Gastroesophageal sphincter (tissue), 4 donors: Measurements from ENCODE around the gene GPR15LG. TPM values are rescaled to one million over a fixed set of nuclear protein-coding genes. Genes with fewer than 3 reads are reported as not detected.

Experiments
- ATAC-seq: fragments of 150-250 bp; one replicate; pipeline ENCODE4 v1.9.1; 2016; ENCODE audit warnings: mild to moderate bottlenecking, moderate library complexity
- H3K27ac ChIP-seq, 4 donors: fragments of 200-600 bp; sonication (generic) in 3 of 4; 1 replicate in 3 of 4; 2 replicates in 1 of 4; pipeline ENCODE4 v1.5.1; 2016 to 2019
- H3K27me3 ChIP-seq: fragments of 200-600 bp; sonication (generic); one replicate; pipeline ENCODE4 v1.5.1; 2019
- H3K36me3 ChIP-seq, 2 donors: fragments of 200-600 bp; sonication (generic); one replicate each; pipeline ENCODE4 v1.5.1; 2019; ENCODE audit warnings: control low read depth in 1 of 2
- H3K4me1 ChIP-seq, 3 donors: fragments of 200-600 bp; sonication (generic); 1 replicate in 2 of 3; 2 replicates in 1 of 3; pipeline ENCODE4 v1.5.1; 2016 to 2019; ENCODE audit warnings: control low read depth in 2 of 3
- H3K4me3 ChIP-seq, 2 donors: fragments of 200-600 bp; sonication (generic); one replicate each; pipeline ENCODE4 v1.5.1; 2019; ENCODE audit warnings: mild to moderate bottlenecking in 1 of 2, moderate library complexity in 1 of 2
- H3K9me3 ChIP-seq, 3 donors: fragments of 200-600 bp; sonication (generic); one replicate each; pipeline ENCODE4 v1.5.1; 2017 to 2019; ENCODE audit warnings: control low read depth in 2 of 3
- CTCF ChIP-seq, 4 experiments: fragments of 200-600 bp in 2 of 4; fragments of 450-650 bp in 2 of 4; sonication (generic) in 1 of 4; IDR thresholded peaks; one replicate each; pipeline ENCODE4 v1.5.1; 2017 to 2019; ENCODE audit warnings: antibody characterized with exemption in 4 of 4, mild to moderate bottlenecking in 2 of 4, moderate library complexity in 2 of 4
- EP300 ChIP-seq: sonication (generic); formaldehyde crosslinking; IDR thresholded peaks from one replicate; pipeline ENCODE4 v1.6.1; 2017; ENCODE audit warnings: antibody characterized with exemption, mild to moderate bottlenecking
- POLR2A ChIP-seq, 2 donors: fragments of 450-650 bp; IDR thresholded peaks; one replicate each; pipeline ENCODE4 v1.6.1; 2017; ENCODE audit warnings: antibody characterized with exemption in 2 of 2, mild to moderate bottlenecking in 2 of 2, moderate library complexity in 1 of 2
- POLR2AphosphoS5 ChIP-seq: sonication (generic); formaldehyde crosslinking; IDR thresholded peaks from one replicate; pipeline ENCODE4 v1.6.1; 2017; ENCODE audit warnings: antibody characterized with exemption
- WGBS, 2 donors: methylation state at CpG; one replicate each; pipeline ENCODE4 v1.1.5; 2018; ENCODE audit warnings: low coverage in 1 of 2; 5-methylcytosine and 5-hydroxymethylcytosine counted together
- total RNA-seq, 4 donors: library from RNA; depleted of rRNA; stranded (reverse); fragments of >200 nt; gene quantifications; one replicate each; pipeline ENCODE4 v1.1.0, GENCODE V29; 2016

GPR15LG gene
- total RNA-seq, 4 donors from 2014 or later, result 1.2 to 10.1 TPM; not detected in 2

DNA sequence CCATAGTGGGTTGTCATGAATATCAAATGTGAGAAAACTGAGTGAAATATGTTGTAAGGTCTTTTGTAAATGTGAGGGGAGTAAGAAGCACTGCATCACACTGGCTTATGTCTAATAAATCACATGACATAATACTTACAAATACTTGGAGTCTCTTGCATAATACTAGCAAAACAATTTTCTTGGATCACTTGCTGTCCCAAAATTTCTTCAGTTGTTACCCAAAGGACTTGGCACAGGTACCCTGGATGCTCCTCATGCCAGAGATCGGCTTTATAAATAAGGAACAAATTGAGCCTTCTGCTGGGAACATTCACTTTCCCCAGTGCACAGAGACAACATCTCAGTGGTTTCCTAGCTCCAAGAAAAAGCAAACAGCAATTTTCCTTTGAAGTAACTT is 56.8 kb downstream of the GPR15LG start:
- H3K27me3 ChIP-seq, result peaks cover 17% of the 10 kb centered on the region
- TF ChIP-seq POLR2A (IDR thresholded peaks at IDR 0.05), result no peak
- TF ChIP-seq POLR2AphosphoS5, result peak; percentile 32
- peak; percentile 73 for ATAC-seq
- no peak overlapping the region for H3K4me3 ChIP-seq
- 33 to 57% methylated on average over 1 of the region's 1 CpG for WGBS, 2 donors
- H3K4me1 ChIP-seq, result no peaks in the 10 kb centered on the region
- no peaks in the 10 kb centered on the region for H3K9me3 ChIP-seq
- H3K36me3 ChIP-seq, result no peaks in the 10 kb centered on the region
- H3K27ac ChIP-seq, result no peak overlapping the region

DNA sequence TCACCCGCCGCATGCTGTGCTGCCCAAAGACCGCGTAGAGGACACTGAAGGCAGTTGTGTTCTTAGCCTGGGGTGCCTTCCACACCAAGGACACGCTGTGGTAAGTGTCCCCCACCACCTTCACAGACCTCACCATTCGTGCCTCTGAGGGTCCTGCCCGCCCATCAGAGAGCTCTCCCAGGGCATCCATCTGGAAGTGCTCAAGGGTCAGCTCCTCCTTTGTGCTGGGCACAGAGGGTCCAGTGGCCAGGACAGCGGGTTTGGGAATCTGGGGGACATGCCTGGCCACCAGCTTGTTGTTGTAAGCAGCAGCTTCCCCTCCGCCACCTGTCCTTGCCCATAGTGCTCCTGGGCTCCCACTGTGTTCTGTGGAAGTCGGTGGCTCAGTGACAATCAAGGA is 58.8 kb downstream of the GPR15LG start:
- Histone ChIP-seq H3K9me3 (no peaks in the 10 kb centered on the region), H3K4me3 (no peak overlapping the region), H3K4me1 (no peaks in the 10 kb centered on the region), H3K27ac (no peak overlapping the region), H3K36me3 (no peaks in the 10 kb centered on the region), H3K27me3 (peaks cover 30% of the 10 kb centered on the region)
- TF ChIP-seq POLR2A (IDR thresholded peaks at IDR 0.05) (no peak), EP300 (no peak), POLR2AphosphoS5 (no peak), CTCF (IDR thresholded peaks at IDR 0.05) (no peak)
- WGBS, 2 donors, result 69 to 100% methylated on average over 3 to 4 of the region's 10 CpGs
- no peak for ATAC-seq

GRCh38 chr10:84233940-84234339 is 60.3 kb downstream of the GPR15LG start:
- no peaks in the 10 kb centered on the region for H3K4me1 ChIP-seq
- no peaks in the 10 kb centered on the region for H3K9me3 ChIP-seq
- no peak overlapping the region for H3K27ac ChIP-seq
- peaks cover 44% of the 10 kb centered on the region for H3K27me3 ChIP-seq
- H3K36me3 ChIP-seq, result no peaks in the 10 kb centered on the region
- no peak overlapping the region for H3K4me3 ChIP-seq
- no peak for ATAC-seq
- no peak for TF ChIP-seq POLR2AphosphoS5
- TF ChIP-seq POLR2A (IDR thresholded peaks at IDR 0.05), result no peak
- no peak for TF ChIP-seq CTCF (IDR thresholded peaks at IDR 0.05)
- no peak for TF ChIP-seq EP300
- WGBS, 2 donors, result 40% methylated on average over 1 of the region's 4 CpGs; no CpG with 5 or more reads in 1 of the 2 donors

- Histone ChIP-seq H3K36me3 (no peaks in the 10 kb centered on the region), H3K4me3 (no peak overlapping the region), H3K9me3 (no peaks in the 10 kb centered on the region), H3K27me3 (peaks cover 44% of the 10 kb centered on the region), H3K4me1 (no peaks in the 10 kb centered on the region), H3K27ac (no peak overlapping the region)
- TF ChIP-seq POLR2A (IDR thresholded peaks at IDR 0.05) (no peak), POLR2AphosphoS5 (no peak), EP300 (no peak), CTCF (IDR thresholded peaks at IDR 0.05) (no peak)
- 80 to 100% methylated on average over 2 to 4 of the region's 4 CpGs for WGBS, 2 donors
- ATAC-seq, result no peak
These were observed 60.9 kb downstream of the GPR15LG start for GRCh38 chr10:84234479-84234878.

Other genes with a start within 250 kb of the GPR15LG start
- gene GHITM, start 34.3 kb upstream of the GPR15LG start, total RNA-seq, result 100 to 1,000 TPM; 134 to 230 (median 190) TPM
- gene CDHR1, start 20.7 kb downstream of the GPR15LG start, total RNA-seq, result under 1 TPM in 2 of 4 donors, not detected in 2; 0.10 to 0.67 TPM
- not detected for gene LRIT2, start 51.7 kb downstream of the GPR15LG start, total RNA-seq
- under 1 TPM in 1 of 4 donors, not detected in 3; 0.12 TPM for gene LRIT1, start 67.7 kb downstream of the GPR15LG start, total RNA-seq
- 1 to 10 TPM in 2 of 4 donors, not detected in 2; 1.1 to 2.6 TPM for gene RGR, start 71.3 kb downstream of the GPR15LG start, total RNA-seq
- 10 to 100 TPM; 64.5 to 93.5 (median 83.3) TPM for gene CCSER2, start 154.8 kb downstream of the GPR15LG start, total RNA-seq